ENCODE data around the gene CLRN3. TPM values are rescaled to one million over a fixed set of nuclear protein-coding genes. Genes with fewer than 3 reads are reported as not detected.

Gene CLRN3
- total and polyA plus RNA-seq, 2 experiments from 2014 or later: 21.5 to 52.8 TPM

- Histone ChIP-seq H2AFZ (no peak overlapping the region), H3K9me3 (ENCODE audit: low read depth) (no peaks in the 10 kb centered on the region), H3K27me3 (no peaks in the 10 kb centered on the region), H3K79me2 (no peaks in the 10 kb centered on the region), H4K20me1 (ENCODE audit: insufficient read depth, poor library complexity, severe bottlenecking) (no peaks in the 10 kb centered on the region), H3K4me2 (no peak overlapping the region), H3K9me2 (replicated peaks; ENCODE audit: insufficient read depth) (no peaks in the 10 kb centered on the region), H3K27ac (no peak overlapping the region), H3K36me3 (replicated peaks; ENCODE audit: insufficient read depth, low read depth) (no peaks in the 10 kb centered on the region), H3K4me3 (no peak overlapping the region), H3K4me1 (ENCODE audit: insufficient read depth) (peaks cover 5% of the 10 kb centered on the region)
- WGBS (ENCODE audit: low lambda C conversion rate, missing lambda C conversion rate): 84% methylated on average over 8 of the region's 8 CpGs
- TF ChIP-seq CTCF (IDR thresholded peaks at IDR 0.05; ENCODE audit: poor library complexity) (no peak), EZH2 (IDR thresholded peaks at IDR 0.05; ENCODE audit: borderline replicate concordance) (no peak), EZH2phosphoT487 (IDR thresholded peaks at IDR 0.05; ENCODE audit: low read depth, severe bottlenecking, unreplicated experiment) (no peak)
- no peak for DNase-seq (ENCODE audit: low spot score)
These were observed 16.2 kb upstream of the CLRN3 start for GRCh38 chr10:127908959-127909267.

- Histone ChIP-seq H3K4me2 (peak overlapping the region; percentile 98), H3K9me3 (ENCODE audit: low read depth) (no peaks in the 10 kb centered on the region), H3K9me2 (replicated peaks; ENCODE audit: insufficient read depth) (no peaks in the 10 kb centered on the region), H3K4me1 (ENCODE audit: insufficient read depth) (peaks cover 5% of the 10 kb centered on the region), H2AFZ (no peak overlapping the region), H4K20me1 (ENCODE audit: insufficient read depth, poor library complexity, severe bottlenecking) (no peaks in the 10 kb centered on the region), H3K27me3 (no peaks in the 10 kb centered on the region), H3K4me3 (no peak overlapping the region), H3K27ac (no peak overlapping the region), H3K36me3 (replicated peaks; ENCODE audit: insufficient read depth, low read depth) (no peaks in the 10 kb centered on the region), H3K79me2 (no peaks in the 10 kb centered on the region)
- WGBS (ENCODE audit: low lambda C conversion rate, missing lambda C conversion rate): 82% methylated on average over 13 of the region's 13 CpGs
- no peak for DNase-seq (ENCODE audit: low spot score)
- no peak for TF ChIP-seq CTCF (IDR thresholded peaks at IDR 0.05; ENCODE audit: poor library complexity)
- no peak for TF ChIP-seq EZH2phosphoT487 (IDR thresholded peaks at IDR 0.05; ENCODE audit: low read depth, severe bottlenecking, unreplicated experiment)
- no peak for TF ChIP-seq EZH2 (IDR thresholded peaks at IDR 0.05; ENCODE audit: borderline replicate concordance)
These were observed 15.6 kb upstream of the CLRN3 start for GRCh38 chr10:127908106-127908958.

GRCh38 chr10:127907411-127908105, 14.8 kb upstream of the CLRN3 start:
- peak overlapping the region; percentile 82 for H3K27ac ChIP-seq

More at GRCh38 chr10:127907411-127908105, 14.8 kb upstream of the CLRN3 start:
- no peaks in the 10 kb centered on the region for H3K9me3 ChIP-seq (ENCODE audit: low read depth)
- WGBS (ENCODE audit: low lambda C conversion rate, missing lambda C conversion rate): 24% methylated on average over 42 of the region's 65 CpGs
- no peaks in the 10 kb centered on the region for H3K79me2 ChIP-seq
- peak overlapping the region; percentile 96 for H3K4me3 ChIP-seq
- no peaks in the 10 kb centered on the region for H3K36me3 ChIP-seq (replicated peaks; ENCODE audit: insufficient read depth, low read depth)
- peak overlapping the region; percentile 90 for H2AFZ ChIP-seq
- H4K20me1 ChIP-seq (ENCODE audit: insufficient read depth, poor library complexity, severe bottlenecking): no peaks in the 10 kb centered on the region
- peak; percentile 37 for DNase-seq (ENCODE audit: low spot score)
- TF ChIP-seq EZH2phosphoT487 (IDR thresholded peaks at IDR 0.05; ENCODE audit: low read depth, severe bottlenecking, unreplicated experiment): no peak
- TF ChIP-seq CTCF (IDR thresholded peaks at IDR 0.05; ENCODE audit: poor library complexity): no peak
- TF ChIP-seq EZH2 (IDR thresholded peaks at IDR 0.05; ENCODE audit: borderline replicate concordance): no peak
- H3K4me2 ChIP-seq: peak overlapping the region; percentile 98
- no peaks in the 10 kb centered on the region for H3K9me2 ChIP-seq (replicated peaks; ENCODE audit: insufficient read depth)
- H3K4me1 ChIP-seq (ENCODE audit: insufficient read depth): peaks cover 5% of the 10 kb centered on the region
- no peaks in the 10 kb centered on the region for H3K27me3 ChIP-seq
